ENCODE measurements around the gene SP1.
"Not testable (repeated sequence)": the region's sequence is repeated elsewhere in the genome, so short reads cannot be mapped to it uniquely, and the experiment has no call there.

SP1 gene

DNA sequence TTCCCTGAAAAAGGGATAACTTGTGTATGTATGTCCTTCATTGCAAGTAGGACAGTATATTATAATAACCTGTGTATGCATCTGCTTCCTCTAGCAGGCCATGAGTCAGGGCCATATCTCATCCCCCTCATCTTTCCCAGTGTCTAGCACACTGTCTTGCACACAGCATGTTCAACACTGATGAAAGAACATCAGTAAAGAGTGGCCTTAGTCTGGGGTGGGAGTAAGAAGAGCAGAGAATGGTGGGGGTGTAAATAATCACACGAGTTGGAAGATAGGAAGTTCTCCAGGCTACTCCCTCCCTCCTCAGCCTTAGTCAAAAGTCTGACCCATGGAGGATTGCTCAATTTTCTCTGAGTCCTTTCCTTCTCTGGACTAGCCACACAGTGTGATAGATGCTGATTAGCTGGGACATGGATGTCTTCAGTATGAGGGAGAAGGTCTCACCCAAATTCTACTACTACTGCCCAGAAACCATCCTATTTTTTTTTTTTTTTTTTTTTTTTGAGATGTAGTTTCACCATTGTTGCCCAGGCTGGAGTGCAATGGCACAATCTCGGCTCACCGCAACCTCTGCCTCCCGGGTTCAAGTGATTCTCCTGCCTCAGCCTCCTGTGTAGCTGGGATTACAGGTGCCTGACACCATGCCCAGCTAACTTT lies 14.6 kb upstream of the SP1 start:
- no peak overlapping the region for H3K9ac ChIP-seq (ENCODE audit: low read length)
- H3K27ac ChIP-seq (ENCODE audit: low read depth, low read length): no peak overlapping the region
- H3K4me1 ChIP-seq (ENCODE audit: insufficient read depth, low read length): peaks cover 2% of the 10 kb centered on the region
- no peaks in the 10 kb centered on the region for H3K9me3 ChIP-seq (ENCODE audit: low read length)
- no peaks in the 10 kb centered on the region for H3K27me3 ChIP-seq (ENCODE audit: control insufficient read depth in 1 of 2, insufficient read depth in 2 of 2, low read length in 2 of 2)
- H3K36me3 ChIP-seq (ENCODE audit: insufficient read depth, low read length): no peaks in the 10 kb centered on the region
- no peak overlapping the region for H3K4me3 ChIP-seq (ENCODE audit: low read depth in 1 of 2, low read length in 2 of 2)

DNA sequence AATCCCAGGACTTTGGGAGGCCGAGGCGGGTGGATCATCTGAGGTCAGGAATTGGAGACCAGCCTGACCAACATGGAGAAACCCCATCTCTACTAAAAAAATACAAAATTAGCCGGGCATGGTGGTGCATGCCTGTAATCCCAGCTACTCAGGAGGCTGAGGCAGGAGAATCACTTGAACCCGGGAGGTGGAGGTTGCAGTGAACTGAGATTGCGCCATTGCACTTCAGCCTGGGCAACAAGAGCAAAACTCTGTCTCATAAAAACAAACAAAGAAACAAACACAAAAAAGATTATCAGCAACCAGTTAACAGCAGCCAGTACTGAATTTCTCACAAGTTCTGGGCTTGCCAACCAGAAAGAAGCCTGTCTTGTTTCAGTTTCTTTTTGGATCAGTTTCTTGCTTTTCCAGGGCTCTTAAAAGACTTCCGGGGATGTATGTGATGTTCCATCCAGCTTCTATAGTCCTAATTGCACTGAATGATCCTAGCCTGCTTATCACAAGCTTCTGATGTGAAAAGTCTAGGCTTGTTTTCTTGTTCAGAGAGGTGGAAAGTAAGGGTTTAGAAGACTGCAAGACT lies 6.3 kb upstream of the SP1 start:
- not testable (repeated sequence) for H3K27me3 ChIP-seq (ENCODE audit: control insufficient read depth in 1 of 2, insufficient read depth in 2 of 2, low read length in 2 of 2); H3K9ac ChIP-seq (ENCODE audit: low read length); H3K36me3 ChIP-seq (ENCODE audit: insufficient read depth, low read length); H3K27ac ChIP-seq (ENCODE audit: low read depth, low read length); H3K4me3 ChIP-seq (ENCODE audit: low read depth in 1 of 2, low read length in 2 of 2); H3K9me3 ChIP-seq (ENCODE audit: low read length)
- H3K4me1 ChIP-seq (ENCODE audit: insufficient read depth, low read length): peaks cover 24% of the 10 kb centered on the region

DNA sequence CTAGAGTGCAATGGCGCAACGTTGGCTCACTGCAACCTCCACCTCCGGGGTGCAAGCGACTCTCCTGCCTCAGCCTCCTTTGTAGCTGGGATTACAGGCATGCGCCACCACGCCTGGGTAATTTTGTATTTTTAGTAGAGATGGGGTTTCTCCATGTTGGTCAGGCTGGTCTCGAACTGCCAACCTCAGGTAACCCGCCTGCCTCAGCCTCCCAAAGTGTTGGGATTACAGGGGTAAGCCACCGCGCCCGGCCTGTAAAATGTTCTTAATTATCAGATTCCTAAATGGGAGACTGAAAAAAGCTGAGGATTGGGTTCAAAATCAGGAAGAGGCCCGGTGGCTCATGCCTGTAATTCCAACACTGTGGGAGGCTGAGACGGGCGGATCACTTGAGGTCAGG lies 5.7 kb upstream of the SP1 start:
- not testable (repeated sequence) for H3K4me3 ChIP-seq (ENCODE audit: low read depth in 1 of 2, low read length in 2 of 2); H3K27me3 ChIP-seq (ENCODE audit: control insufficient read depth in 1 of 2, insufficient read depth in 2 of 2, low read length in 2 of 2); H3K9me3 ChIP-seq (ENCODE audit: low read length); H3K36me3 ChIP-seq (ENCODE audit: insufficient read depth, low read length); H3K9ac ChIP-seq (ENCODE audit: low read length); H3K27ac ChIP-seq (ENCODE audit: low read depth, low read length)
- H3K4me1 ChIP-seq (ENCODE audit: insufficient read depth, low read length): peaks cover 28% of the 10 kb centered on the region

DNA sequence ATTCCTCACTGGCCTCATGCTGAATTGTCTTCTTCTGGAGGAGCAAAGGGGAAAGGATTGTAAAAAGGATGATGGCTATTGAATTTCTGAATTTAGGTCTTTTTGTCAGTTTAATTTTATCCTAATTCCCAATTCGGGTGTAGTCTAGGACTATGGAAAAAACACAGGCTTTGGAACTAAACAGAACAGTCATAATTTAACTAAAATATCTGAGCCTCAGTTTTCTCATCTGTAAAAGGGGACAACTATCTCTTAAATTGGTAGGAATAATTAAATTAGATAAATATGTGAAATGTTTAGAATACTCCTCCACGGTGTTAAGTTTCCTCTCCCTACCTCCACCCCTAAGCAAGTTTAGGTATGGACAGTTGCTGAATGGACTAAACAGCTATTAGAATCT lies 3.2 kb upstream of the SP1 start:
- Histone ChIP-seq H3K27ac (ENCODE audit: low read depth, low read length) (no peak overlapping the region), H3K36me3 (ENCODE audit: insufficient read depth, low read length) (peaks cover 5% of the 10 kb centered on the region), H3K4me3 (ENCODE audit: low read depth in 1 of 2, low read length in 2 of 2) (no peak overlapping the region), H3K4me1 (ENCODE audit: insufficient read depth, low read length) (peaks cover 22% of the 10 kb centered on the region), H3K27me3 (ENCODE audit: control insufficient read depth in 1 of 2, insufficient read depth in 2 of 2, low read length in 2 of 2) (no peaks in the 10 kb centered on the region), H3K9ac (ENCODE audit: low read length) (no peak overlapping the region), H3K9me3 (ENCODE audit: low read length) (no peaks in the 10 kb centered on the region)

DNA sequence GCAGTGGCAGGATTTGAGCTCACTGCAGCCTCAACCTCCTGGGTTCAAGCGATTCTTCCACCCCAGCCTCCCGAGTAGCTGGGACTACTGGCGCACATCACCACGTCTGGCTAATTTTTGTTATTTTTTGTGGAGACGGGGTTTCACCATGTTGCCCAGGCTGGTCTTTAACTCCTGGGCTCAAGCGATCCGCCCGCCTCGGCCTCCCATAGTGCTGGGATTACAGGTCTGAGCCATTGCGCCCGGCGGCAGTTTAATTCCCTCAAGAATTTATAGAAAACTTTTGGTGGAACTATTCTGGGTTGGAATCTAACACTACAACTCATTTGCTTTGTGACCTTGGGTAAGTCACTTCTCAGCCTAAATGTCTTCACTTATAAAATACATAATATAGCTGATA lies 1.8 kb upstream of the SP1 start:
- no peak overlapping the region for H3K9ac ChIP-seq (ENCODE audit: low read length)
- H3K4me3 ChIP-seq (ENCODE audit: low read depth in 1 of 2, low read length in 2 of 2): no peak overlapping the region

DNA sequence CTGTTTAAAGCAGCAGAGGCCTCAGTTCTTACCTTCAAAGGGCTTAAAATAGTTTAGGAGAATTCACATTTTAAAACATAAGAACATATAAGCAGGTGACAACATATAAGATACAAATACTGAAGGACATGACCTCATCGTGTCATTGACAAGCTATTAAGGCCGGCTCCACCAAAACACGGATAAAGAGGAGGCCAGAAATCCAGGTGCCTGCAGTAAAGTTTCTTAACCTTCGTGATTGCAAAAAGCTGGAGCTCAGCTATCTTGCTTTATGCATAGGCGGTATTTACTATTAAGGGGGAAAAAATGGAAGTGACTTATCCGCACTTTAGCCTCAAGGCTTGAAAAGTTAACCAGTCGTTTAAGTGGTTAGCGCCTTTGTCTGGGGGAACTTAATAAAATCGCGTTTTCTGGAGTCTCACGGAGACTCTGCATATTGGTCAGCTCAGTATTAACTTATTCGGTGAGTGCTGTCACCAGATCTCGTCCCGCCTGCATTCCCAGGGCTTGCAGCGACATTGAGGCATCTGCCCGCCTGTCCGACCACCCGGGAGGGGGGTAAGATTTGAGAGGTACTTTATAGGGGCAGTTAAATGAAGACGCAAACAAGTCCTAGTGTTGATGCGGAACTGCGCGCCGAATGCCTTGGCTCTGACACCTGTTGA lies 1.1 kb upstream of the SP1 start:
- Histone ChIP-seq H3K27me3 (ENCODE audit: control insufficient read depth in 1 of 2, insufficient read depth in 2 of 2, low read length in 2 of 2) (no peaks in the 10 kb centered on the region), H3K9me3 (ENCODE audit: low read length) (no peaks in the 10 kb centered on the region), H3K4me3 (ENCODE audit: low read depth in 1 of 2, low read length in 2 of 2) (peak overlapping the region; percentile 9 to 76), H3K4me1 (ENCODE audit: insufficient read depth, low read length) (peaks cover 33% of the 10 kb centered on the region), H3K27ac (ENCODE audit: low read depth, low read length) (peak overlapping the region; percentile 92), H3K36me3 (ENCODE audit: insufficient read depth, low read length) (peaks cover 26% of the 10 kb centered on the region), H3K9ac (ENCODE audit: low read length) (peak overlapping the region; percentile 67)

More for the DNA sequence above, 1.8 kb upstream of the SP1 start:
- Histone ChIP-seq H3K36me3 (ENCODE audit: insufficient read depth, low read length) (peaks cover 20% of the 10 kb centered on the region), H3K9me3 (ENCODE audit: low read length) (no peaks in the 10 kb centered on the region), H3K27ac (ENCODE audit: low read depth, low read length) (no peak overlapping the region), H3K4me1 (ENCODE audit: insufficient read depth, low read length) (peaks cover 29% of the 10 kb centered on the region), H3K27me3 (ENCODE audit: control insufficient read depth in 1 of 2, insufficient read depth in 2 of 2, low read length in 2 of 2) (no peaks in the 10 kb centered on the region)

DNA sequence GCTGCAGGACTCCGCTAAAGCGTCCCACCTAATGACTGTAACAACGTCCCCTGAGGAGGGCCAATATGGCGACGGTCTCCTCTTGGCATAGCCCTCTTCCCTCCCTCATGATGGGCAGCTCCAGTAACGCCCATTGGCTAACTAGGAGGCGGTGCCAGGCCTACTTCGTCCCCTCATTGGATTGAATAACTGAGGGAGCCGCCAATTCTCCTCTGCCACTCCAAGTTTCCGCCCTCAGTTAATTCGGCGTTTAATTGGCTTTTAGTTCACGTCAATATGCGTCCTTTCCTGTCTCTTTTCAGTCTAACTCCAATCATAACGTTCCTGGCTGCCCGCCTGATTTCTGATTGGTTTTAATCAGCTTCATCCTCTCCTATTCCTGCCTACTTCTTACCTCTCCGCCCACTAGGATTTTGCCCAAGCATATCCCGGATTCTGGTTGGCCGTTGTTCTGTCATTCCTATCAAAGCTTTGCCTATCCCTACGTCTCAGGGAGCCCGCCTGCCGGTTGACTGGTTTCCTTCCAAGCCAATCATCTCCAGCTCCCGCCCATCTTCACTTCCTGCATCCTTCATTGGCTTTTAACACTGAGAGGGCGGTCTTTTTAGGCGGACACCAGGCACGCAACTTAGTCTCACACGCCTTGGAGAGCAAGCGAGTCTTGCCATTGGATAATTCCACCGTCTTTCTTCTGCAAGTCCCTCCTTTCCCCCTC lies 430 bp upstream of the SP1 start:
- Histone ChIP-seq H3K4me3 (ENCODE audit: low read depth in 1 of 2, low read length in 2 of 2) (peak overlapping the region; percentile 9 to 76), H3K27ac (ENCODE audit: low read depth, low read length) (peak overlapping the region; percentile 92), H3K9ac (ENCODE audit: low read length) (peak overlapping the region; percentile 67), H3K4me1 (ENCODE audit: insufficient read depth, low read length) (peaks cover 37% of the 10 kb centered on the region), H3K36me3 (ENCODE audit: insufficient read depth, low read length) (peaks cover 26% of the 10 kb centered on the region), H3K27me3 (ENCODE audit: control insufficient read depth in 1 of 2, insufficient read depth in 2 of 2, low read length in 2 of 2) (no peaks in the 10 kb centered on the region), H3K9me3 (ENCODE audit: low read length) (no peaks in the 10 kb centered on the region)

DNA sequence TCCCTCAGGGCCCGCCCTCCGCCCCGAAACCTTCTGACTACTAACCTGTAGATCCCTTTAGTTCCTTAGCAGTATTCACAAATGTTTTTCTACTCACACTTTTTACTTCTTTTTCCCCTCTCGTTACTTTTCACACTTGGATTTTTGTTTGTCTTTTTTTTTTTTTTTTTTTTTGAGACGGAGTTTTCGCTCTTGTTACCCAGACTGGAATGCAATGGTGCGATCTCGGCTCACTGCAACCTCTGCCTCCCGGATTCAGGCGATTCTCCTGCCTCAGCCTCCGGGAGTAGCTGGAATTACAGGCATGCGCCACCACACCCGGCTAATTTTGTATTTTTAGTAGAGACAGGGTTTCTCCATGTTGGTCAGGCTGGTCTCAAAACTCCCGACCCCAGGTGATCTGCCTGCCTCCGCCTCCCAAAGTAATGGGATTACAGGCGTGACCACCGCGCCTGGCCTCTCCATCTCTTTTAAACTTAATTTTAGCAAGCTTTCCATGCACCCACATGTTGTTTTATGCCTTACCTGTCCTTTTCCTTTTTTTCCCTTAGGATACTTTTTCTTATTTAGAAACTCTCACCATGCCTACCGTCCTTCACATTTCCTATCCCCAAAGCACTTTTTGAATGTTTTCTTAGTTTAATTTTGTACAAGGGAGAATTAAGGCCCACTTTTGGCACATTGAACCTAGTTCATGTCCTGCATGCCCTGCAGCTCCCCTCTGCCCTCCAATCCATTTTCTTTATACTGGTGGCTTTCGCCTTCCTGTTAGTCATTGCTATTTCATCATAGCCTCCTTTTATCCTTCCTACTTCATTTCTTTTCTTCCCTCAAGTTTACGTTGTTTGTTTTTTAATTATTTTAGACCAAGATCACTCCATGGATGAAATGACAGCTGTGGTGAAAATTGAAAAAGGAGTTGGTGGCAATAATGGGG lies 1.1 kb downstream of the SP1 start:
- peaks cover 26% of the 10 kb centered on the region for H3K36me3 ChIP-seq (ENCODE audit: insufficient read depth, low read length)
- peaks cover 43% of the 10 kb centered on the region for H3K4me1 ChIP-seq (ENCODE audit: insufficient read depth, low read length)
- peak overlapping the region; percentile 85 for H3K27ac ChIP-seq (ENCODE audit: low read depth, low read length)
- no peaks in the 10 kb centered on the region for H3K27me3 ChIP-seq (ENCODE audit: control insufficient read depth in 1 of 2, insufficient read depth in 2 of 2, low read length in 2 of 2)
- H3K4me3 ChIP-seq (ENCODE audit: low read depth in 1 of 2, low read length in 2 of 2): peak overlapping the region in 1 of 2 donors; percentile 58
- H3K9ac ChIP-seq (ENCODE audit: low read length): peak overlapping the region; percentile 26
- no peaks in the 10 kb centered on the region for H3K9me3 ChIP-seq (ENCODE audit: low read length)

DNA sequence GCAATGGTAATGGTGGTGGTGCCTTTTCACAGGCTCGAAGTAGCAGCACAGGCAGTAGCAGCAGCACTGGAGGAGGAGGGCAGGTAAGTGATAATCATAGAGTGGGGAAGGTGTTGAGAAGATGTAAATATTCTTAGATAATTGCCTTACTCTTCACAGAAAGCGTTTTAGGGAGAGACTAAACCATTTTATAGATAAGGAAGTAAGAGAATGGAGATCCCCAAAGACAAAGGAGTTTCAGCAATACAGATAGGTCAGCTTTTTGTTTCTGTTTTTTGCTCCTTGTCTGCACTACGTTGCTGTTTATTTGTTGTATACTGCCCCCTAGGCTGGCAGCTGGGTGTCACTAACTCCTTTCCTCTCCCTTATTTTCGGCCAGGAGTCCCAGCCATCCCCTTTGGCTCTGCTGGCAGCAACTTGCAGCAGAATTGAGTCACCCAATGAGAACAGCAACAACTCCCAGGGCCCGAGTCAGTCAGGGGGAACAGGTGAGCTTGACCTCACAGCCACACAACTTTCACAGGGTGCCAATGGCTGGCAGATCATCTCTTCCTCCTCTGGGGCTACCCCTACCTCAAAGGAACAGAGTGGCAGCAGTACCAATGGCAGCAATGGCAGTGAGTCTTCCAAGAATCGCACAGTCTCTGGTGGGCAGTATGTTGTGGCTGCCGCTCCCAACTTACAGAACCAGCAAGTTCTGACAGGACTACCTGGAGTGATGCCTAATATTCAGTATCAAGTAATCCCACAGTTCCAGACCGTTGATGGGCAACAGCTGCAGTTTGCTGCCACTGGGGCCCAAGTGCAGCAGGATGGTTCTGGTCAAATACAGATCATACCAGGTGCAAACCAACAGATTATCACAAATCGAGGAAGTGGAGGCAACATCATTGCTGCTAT lies 2.0 kb downstream of the SP1 start:
- H3K27ac ChIP-seq (ENCODE audit: low read depth, low read length): peak overlapping the region; percentile 12
- H3K36me3 ChIP-seq (ENCODE audit: insufficient read depth, low read length): peaks cover 26% of the 10 kb centered on the region
- no peaks in the 10 kb centered on the region for H3K27me3 ChIP-seq (ENCODE audit: control insufficient read depth in 1 of 2, insufficient read depth in 2 of 2, low read length in 2 of 2)
- H3K9ac ChIP-seq (ENCODE audit: low read length): peak overlapping the region; percentile 26
- no peaks in the 10 kb centered on the region for H3K9me3 ChIP-seq (ENCODE audit: low read length)
- peaks cover 52% of the 10 kb centered on the region for H3K4me1 ChIP-seq (ENCODE audit: insufficient read depth, low read length)
- H3K4me3 ChIP-seq (ENCODE audit: low read depth in 1 of 2, low read length in 2 of 2): peak overlapping the region; percentile 14 to 58

DNA sequence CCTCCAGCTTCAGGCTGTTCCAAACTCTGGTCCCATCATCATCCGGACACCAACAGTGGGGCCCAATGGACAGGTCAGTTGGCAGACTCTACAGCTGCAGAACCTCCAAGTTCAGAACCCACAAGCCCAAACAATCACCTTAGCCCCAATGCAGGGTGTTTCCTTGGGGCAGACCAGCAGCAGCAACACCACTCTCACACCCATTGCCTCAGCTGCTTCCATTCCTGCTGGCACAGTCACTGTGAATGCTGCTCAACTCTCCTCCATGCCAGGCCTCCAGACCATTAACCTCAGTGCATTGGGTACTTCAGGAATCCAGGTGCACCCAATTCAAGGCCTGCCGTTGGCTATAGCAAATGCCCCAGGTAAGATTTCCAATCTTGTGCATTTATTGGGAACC lies 3.3 kb downstream of the SP1 start:
- Histone ChIP-seq H3K9ac (ENCODE audit: low read length) (peak overlapping the region; percentile 3), H3K4me3 (ENCODE audit: low read depth in 1 of 2, low read length in 2 of 2) (peak overlapping the region; percentile 25 to 58), H3K27ac (ENCODE audit: low read depth, low read length) (peak overlapping the region; percentile 14), H3K9me3 (ENCODE audit: low read length) (no peaks in the 10 kb centered on the region), H3K36me3 (ENCODE audit: insufficient read depth, low read length) (peaks cover 26% of the 10 kb centered on the region), H3K4me1 (ENCODE audit: insufficient read depth, low read length) (peaks cover 63% of the 10 kb centered on the region), H3K27me3 (ENCODE audit: control insufficient read depth in 1 of 2, insufficient read depth in 2 of 2, low read length in 2 of 2) (no peaks in the 10 kb centered on the region)

Data from muscle layer of colon (tissue), 2 donors.